DMS153 (cell line): ENCODE measurements around the gene FRMPD4.
"Not testable (repeated sequence)": the region's sequence is repeated elsewhere in the genome, so short reads cannot be mapped to it uniquely, and the experiment has no call there.

Source experiments
- DNase-seq: peaks from one replicate; lab custom pipeline; 2025; lab: John Stamatoyannopoulos, UW

Gene FRMPD4

GRCh38 chrX:12440246-12440645 is 302.0 kb downstream of the FRMPD4 start:
- no peak for DNase-seq

- no peak for DNase-seq
These were observed 303.3 kb downstream of the FRMPD4 start for GRCh38 chrX:12441381-12442128.

DNA sequence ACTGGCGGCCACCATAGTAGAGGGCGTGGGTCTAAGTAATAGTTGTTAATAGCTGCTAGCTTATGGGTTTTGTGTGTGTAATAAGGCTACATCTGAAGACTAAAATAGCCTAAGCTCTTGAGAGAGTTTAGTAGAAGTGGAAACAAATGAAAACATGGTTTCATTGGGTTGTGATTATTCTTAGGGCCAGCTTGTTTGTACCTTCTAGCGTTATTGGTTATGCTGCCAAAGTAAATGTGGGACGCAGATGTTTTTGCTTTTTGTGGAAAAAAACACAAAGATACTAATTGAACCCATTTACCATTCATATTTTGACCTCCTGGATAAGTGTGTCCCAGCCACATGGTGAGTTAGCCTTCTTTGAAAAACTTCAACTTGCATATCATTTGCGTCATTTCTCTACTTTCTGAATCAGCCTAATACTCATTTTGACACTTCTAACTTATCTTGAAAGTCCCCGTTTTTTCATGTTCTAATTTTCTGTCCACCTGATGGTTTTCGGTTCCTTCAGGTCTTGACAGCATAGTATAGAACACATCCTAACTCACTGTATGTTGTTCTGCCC is 305.3 kb downstream of the FRMPD4 start:
- no peak for DNase-seq

DNA sequence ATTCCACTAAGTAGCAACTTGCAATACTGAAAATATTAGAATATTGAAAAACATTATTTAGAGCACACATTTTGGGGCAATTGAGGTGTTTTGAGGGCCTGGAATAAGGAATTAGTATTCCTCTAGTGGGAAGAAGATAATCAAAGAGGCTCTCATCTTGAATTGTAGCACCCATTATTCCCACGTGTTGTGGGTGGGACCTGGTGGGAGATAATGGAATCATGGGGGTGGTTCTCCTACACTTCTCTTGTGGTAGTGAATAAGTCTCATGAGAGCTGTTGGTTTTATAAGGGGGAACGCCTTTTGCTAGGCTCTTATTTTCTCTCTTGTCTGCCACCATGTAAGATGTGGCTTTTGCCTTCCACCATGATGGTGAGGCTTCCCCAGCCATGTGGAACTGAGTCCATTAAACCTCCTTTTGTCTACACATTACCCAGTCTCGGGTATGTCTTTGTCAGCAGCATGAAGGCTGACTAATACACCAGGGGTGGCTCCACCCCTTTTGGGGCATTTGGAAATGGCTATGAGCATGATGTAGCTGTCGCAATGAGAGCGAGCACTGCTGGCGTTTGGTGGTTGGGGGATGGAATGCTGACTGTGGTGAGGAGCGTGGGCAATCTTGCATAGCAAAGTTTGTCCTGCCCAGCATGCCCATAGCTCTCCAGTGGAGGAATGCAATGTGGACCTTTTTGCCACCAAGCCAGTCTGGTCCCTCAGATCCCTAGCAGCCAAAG is 308.2 kb downstream of the FRMPD4 start:
- no peak for DNase-seq

- DNase-seq = no peak
These were observed 309.3 kb downstream of the FRMPD4 start for GRCh38 chrX:12447448-12448064.

DNA sequence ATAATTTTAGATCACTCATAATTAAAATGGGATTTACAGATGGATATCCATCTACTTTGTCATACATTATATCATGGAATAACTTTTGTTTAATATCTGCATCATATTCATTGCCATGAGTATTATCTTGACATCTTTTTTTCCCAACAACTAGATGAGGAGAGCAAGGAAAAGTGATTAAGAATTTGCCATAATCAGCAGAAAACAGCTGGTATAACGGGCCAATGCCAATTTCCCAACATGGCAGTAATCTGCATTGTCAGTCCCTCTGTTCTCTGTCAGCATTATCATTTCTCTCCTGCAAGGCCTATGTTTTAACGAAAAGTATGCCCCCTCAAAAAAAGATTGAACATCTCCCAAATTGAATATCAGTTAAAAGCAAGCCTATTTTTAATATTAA is 314.0 kb downstream of the FRMPD4 start:
- no peak for DNase-seq

GRCh38 chrX:12460929-12461328 is 322.7 kb downstream of the FRMPD4 start:
- no peak for DNase-seq

GRCh38 chrX:12463052-12463451 is 324.8 kb downstream of the FRMPD4 start:
- DNase-seq = no peak

GRCh38 chrX:12463873-12464272 is 325.6 kb downstream of the FRMPD4 start:
- DNase-seq = no peak

- no peak for DNase-seq
These were observed 329.0 kb downstream of the FRMPD4 start for GRCh38 chrX:12467321-12467720.

DNA sequence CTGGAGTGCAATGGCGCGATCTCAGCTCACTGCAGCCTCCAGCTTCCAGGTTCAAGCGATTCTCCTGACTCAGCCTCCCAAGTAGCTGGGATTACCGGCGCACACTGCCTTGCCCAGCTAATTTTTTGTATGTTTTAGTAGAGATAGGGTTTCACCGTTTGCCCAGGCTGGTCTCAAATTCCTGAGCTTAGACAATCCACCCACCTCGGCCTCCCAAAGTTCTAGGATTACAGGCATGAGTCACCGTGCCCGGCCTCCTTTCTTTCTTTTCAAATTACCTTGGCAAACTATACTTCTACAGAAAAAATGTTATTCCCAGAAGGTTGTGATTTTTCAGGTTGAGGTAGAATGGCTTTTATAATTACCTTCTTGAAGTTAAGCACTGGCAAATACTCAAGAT is 331.0 kb downstream of the FRMPD4 start:
- no peak for DNase-seq

- DNase-seq = no peak
These were observed 332.8 kb downstream of the FRMPD4 start for GRCh38 chrX:12471061-12471460.

- DNase-seq = no peak
These were observed 342.7 kb downstream of the FRMPD4 start for GRCh38 chrX:12480956-12481355.

- no peak for DNase-seq
These were observed 349.9 kb downstream of the FRMPD4 start for GRCh38 chrX:12488220-12488619.

DNA sequence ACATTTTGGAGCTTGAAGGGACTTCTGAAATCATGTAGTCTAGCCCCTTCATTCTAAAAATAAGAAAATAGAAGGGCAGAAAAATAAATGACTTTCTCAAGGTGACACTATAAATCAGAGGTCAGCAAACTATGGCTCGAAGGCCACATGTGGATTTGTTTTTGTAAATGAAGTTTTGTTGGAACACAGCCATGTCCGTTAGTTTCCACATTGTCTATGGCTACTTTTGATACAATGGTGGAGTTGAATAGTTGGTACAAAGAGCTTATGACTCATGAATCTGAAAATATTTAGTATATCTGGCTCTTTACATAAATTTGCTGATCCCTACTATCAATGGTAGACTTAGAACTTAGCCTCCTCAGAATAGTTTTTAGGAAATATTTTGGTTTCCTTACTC is 350.5 kb downstream of the FRMPD4 start:
- DNase-seq = no peak

- no peak for DNase-seq
These were observed 351.1 kb downstream of the FRMPD4 start for GRCh38 chrX:12489341-12489740.

GRCh38 chrX:12494400-12495138 is 356.3 kb downstream of the FRMPD4 start:
- DNase-seq = no peak

DNA sequence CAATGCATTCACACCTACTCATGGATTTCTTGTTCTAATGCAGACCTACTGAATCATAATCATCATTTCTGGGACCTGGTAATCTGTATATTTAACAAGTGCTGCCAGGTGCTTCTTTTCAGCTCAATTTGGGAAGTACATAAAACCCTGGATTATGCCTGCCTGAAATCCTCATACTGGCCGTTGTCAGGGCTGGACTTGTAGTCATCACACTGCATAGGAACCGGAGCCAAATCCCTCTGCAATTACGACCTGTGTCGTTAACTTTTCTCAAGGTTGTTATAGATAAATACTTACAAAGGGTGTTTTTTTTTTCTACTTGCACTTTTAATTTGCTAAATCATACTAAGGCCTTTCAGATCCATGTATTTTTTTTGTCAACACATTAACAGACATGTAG is 358.1 kb downstream of the FRMPD4 start:
- DNase-seq = no peak

DNA sequence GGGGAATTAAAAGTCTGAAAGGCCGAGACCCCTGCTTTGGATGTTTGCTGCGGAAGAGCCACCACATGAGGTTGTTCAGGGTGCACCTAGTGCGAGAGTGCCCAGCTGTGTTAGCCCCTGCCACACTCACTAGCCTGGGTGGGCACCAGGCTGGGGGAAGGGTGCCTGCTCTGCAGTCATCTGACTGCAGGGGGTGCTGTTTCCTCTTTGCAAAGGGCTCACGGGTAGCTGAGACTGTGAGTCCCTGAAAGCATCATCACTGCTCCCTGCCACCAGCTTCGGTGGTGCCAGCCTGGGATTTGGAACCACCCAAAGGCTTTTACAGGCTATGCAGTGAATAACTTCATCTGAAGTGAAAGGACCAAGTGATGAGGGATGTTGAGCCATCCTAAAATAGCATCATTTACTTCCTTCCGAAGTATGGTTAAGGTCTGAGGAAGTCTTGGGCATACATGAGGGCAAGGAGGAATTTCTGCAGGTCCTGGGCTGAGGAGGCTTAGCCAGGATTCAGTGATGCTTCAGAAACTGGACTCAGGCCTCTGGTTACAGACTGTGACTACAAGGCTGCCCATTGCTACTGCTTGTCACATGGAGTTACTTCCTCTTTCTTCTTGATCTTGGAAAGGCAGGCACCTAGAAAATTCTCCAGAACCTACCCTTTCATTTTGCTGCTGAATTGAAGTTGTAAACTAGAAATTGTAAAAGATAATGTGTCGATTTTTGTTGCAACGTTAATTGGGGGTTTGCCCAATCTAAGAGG is 359.7 kb downstream of the FRMPD4 start:
- DNase-seq = no peak

- no peak for DNase-seq
These were observed 366.9 kb downstream of the FRMPD4 start for GRCh38 chrX:12505127-12505526.

GRCh38 chrX:12515384-12515783 is 377.1 kb downstream of the FRMPD4 start:
- not testable (repeated sequence) for DNase-seq
